NCI-H2081 treated with DMSO at 0.1 percent for 48 hours (cell line): ENCODE measurements around the gene NLRC3.
"Not testable (repeated sequence)": the region's sequence is repeated elsewhere in the genome, so short reads cannot be mapped to it uniquely, and the experiment has no call there.

ENCODE experiments used
- DNase-seq: peaks from one replicate; lab custom pipeline; 2025; lab: John Stamatoyannopoulos, UW

The NLRC3 gene

GRCh38 chr16:3546986-3547682, 30.1 kb downstream of the NLRC3 start:
- no peak for DNase-seq

- no peak for DNase-seq
Observed at GRCh38 chr16:3542601-3543373, 34.4 kb downstream of the NLRC3 start.

GRCh38 chr16:3541527-3542155, 35.6 kb downstream of the NLRC3 start:
- no peak for DNase-seq

- DNase-seq, result no peak
Observed at GRCh38 chr16:3538222-3538621, 39.0 kb downstream of the NLRC3 start.

- DNase-seq, result no peak
Observed at GRCh38 chr16:3536851-3537250, 40.4 kb downstream of the NLRC3 start.

- DNase-seq, result no peak
Observed at GRCh38 chr16:3536271-3536731, 40.9 kb downstream of the NLRC3 start.

- no peak for DNase-seq
Observed at GRCh38 chr16:3534126-3534525, 43.1 kb downstream of the NLRC3 start.

GRCh38 chr16:3532741-3533140, 44.5 kb downstream of the NLRC3 start:
- no peak for DNase-seq

- no peak for DNase-seq
Observed at GRCh38 chr16:3530371-3530914, 46.8 kb downstream of the NLRC3 start.

GRCh38 chr16:3529175-3529574, 48.0 kb downstream of the NLRC3 start:
- DNase-seq, result no peak

GRCh38 chr16:3528406-3528805, 48.8 kb downstream of the NLRC3 start:
- DNase-seq, result no peak

GRCh38 chr16:3527216-3527829, 49.9 kb downstream of the NLRC3 start:
- DNase-seq, result not testable (repeated sequence)

GRCh38 chr16:3525951-3526350, 51.3 kb downstream of the NLRC3 start:
- DNase-seq, result no peak

GRCh38 chr16:3523281-3523680, 53.9 kb downstream of the NLRC3 start:
- DNase-seq, result no peak

- no peak for DNase-seq
Observed at GRCh38 chr16:3520841-3521240, 56.4 kb downstream of the NLRC3 start.

GRCh38 chr16:3520413-3520812, 56.8 kb downstream of the NLRC3 start:
- DNase-seq, result no peak

GRCh38 chr16:3519581-3519980, 57.6 kb downstream of the NLRC3 start:
- DNase-seq, result no peak

- DNase-seq, result no peak
Observed at GRCh38 chr16:3518986-3519348, 58.2 kb downstream of the NLRC3 start.

GRCh38 chr16:3518292-3518985, 58.8 kb downstream of the NLRC3 start:
- DNase-seq, result no peak

GRCh38 chr16:3515897-3516296, 61.3 kb downstream of the NLRC3 start:
- DNase-seq, result no peak

GRCh38 chr16:3514621-3515020, 62.6 kb downstream of the NLRC3 start:
- no peak for DNase-seq
